Ishikawa (cell line): ENCODE data around the gene GAS2L3.
A peak's percentile ranks its signal among the peaks of the same experiment; 100 is the strongest.

Experiments used
- CEBPB ChIP-seq: IDR thresholded peaks from 2 replicates; pipeline ENCODE4 v1.6.1; 2012
- CREB1 ChIP-seq: IDR thresholded peaks from 2 replicates; pipeline ENCODE4 v1.6.1; 2012; ENCODE audit warnings: low read depth
- EGR1 ChIP-seq: IDR thresholded peaks from 2 replicates; pipeline ENCODE4 v1.6.1; 2012
- EP300 ChIP-seq: IDR thresholded peaks from 2 replicates; pipeline ENCODE4 v1.6.1; 2012; ENCODE audit warnings: borderline replicate concordance
- FOXM1 ChIP-seq: IDR thresholded peaks from 2 replicates; pipeline ENCODE4 v1.6.1; 2012; ENCODE audit warnings: low read depth, borderline replicate concordance
- MAX ChIP-seq: IDR thresholded peaks from 2 replicates; pipeline ENCODE4 v1.6.1; 2012
- NFIC ChIP-seq: IDR thresholded peaks from 2 replicates; pipeline ENCODE4 v1.6.1; 2012
- RAD21 ChIP-seq: IDR thresholded peaks from 2 replicates; pipeline ENCODE4 v1.6.1; 2012; ENCODE audit warnings: low read depth
- REST ChIP-seq: IDR thresholded peaks from 2 replicates; pipeline ENCODE4 v1.6.1; 2012; ENCODE audit warnings: low read depth, mild to moderate bottlenecking
- TAF1 ChIP-seq: IDR thresholded peaks from 2 replicates; pipeline ENCODE4 v1.6.1; 2012; ENCODE audit warnings: low read depth, mild to moderate bottlenecking
- TCF12 ChIP-seq: IDR thresholded peaks from 2 replicates; pipeline ENCODE4 v1.6.1; 2012; ENCODE audit warnings: low read depth
- TEAD4 ChIP-seq: IDR thresholded peaks from 2 replicates; pipeline ENCODE4 v1.6.1; 2012
- YY1 ChIP-seq: IDR thresholded peaks from 2 replicates; pipeline ENCODE4 v1.6.1; 2012; ENCODE audit warnings: low read depth
- ZBTB7A ChIP-seq: IDR thresholded peaks from 2 replicates; pipeline ENCODE4 v1.6.1; 2012; ENCODE audit warnings: low read depth
- TF ChIP-seq, protein P1 (sequence below): IDR thresholded peaks from 2 replicates; pipeline ENCODE4 v1.6.1; 2012

GAS2L3 gene

GRCh38 chr12:100566887-100567637 lies 6.4 kb upstream of the GAS2L3 start:
- no peak for TF ChIP-seq TCF12
- no peak for TF ChIP-seq ZBTB7A
- no peak for TF ChIP-seq EP300
- no peak for TF ChIP-seq NFIC
- no peak for TF ChIP-seq FOXM1
- no peak for TF ChIP-seq TEAD4
- no peak for TF ChIP-seq EGR1
- no peak for TF ChIP-seq TAF1
- no peak for TF ChIP-seq RAD21
- no peak for TF ChIP-seq REST
- TF ChIP-seq, protein P1, sequence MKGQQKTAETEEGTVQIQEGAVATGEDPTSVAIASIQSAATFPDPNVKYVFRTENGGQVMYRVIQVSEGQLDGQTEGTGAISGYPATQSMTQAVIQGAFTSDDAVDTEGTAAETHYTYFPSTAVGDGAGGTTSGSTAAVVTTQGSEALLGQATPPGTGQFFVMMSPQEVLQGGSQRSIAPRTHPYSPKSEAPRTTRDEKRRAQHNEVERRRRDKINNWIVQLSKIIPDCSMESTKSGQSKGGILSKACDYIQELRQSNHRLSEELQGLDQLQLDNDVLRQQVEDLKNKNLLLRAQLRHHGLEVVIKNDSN = no peak
- no peak for TF ChIP-seq MAX
- TF ChIP-seq CEBPB = no peak
- no peak for TF ChIP-seq CREB1
- TF ChIP-seq YY1 = no peak

- TF ChIP-seq EGR1 = no peak
- no peak for TF ChIP-seq YY1
- no peak for TF ChIP-seq NFIC
- TF ChIP-seq RAD21 = no peak
- TF ChIP-seq, protein P1 = no peak
- TF ChIP-seq MAX = no peak
- no peak for TF ChIP-seq ZBTB7A
- no peak for TF ChIP-seq CREB1
- no peak for TF ChIP-seq REST
- no peak for TF ChIP-seq CEBPB
- TF ChIP-seq TAF1 = no peak
- TF ChIP-seq TEAD4 = no peak
- no peak for TF ChIP-seq EP300
- TF ChIP-seq TCF12 = no peak
- TF ChIP-seq FOXM1 = no peak
These were observed 5.5 kb upstream of the GAS2L3 start for GRCh38 chr12:100567945-100568344.

DNA sequence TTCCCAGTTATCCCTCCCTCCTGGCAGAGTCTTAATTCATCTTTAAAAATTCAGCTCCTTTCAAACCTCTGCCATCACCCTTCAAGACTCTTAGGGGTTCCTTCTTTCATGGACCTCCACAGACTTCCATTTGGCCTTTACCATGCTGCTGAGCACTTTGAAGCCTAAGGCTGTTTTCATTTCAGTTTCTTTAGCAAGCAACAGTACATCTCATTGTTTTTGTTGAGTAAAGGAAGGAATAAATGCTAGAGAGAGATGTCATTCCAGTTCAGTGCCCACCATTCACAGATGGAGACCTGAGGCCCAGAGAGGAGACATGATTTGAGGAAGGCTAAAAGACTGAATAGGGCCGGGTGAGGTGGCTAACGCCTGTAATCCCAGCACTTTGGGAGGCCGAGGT lies 1.3 kb upstream of the GAS2L3 start:
- no peak for TF ChIP-seq MAX
- TF ChIP-seq, protein P1 = no peak
- no peak for TF ChIP-seq RAD21

- TF ChIP-seq, protein P1 = 0 out of 2 replicates have a peak, but pooled peaks have one; percentile 14
- TF ChIP-seq EGR1 = peak; percentile 49
- 0 out of 2 replicates have a peak, but pooled peaks have one; percentile 20 for TF ChIP-seq TEAD4
- TF ChIP-seq FOXM1 = no peak
- peak; percentile 78 for TF ChIP-seq ZBTB7A
- no peak for TF ChIP-seq MAX
These were observed 947 bp downstream of the GAS2L3 start for GRCh38 chr12:100574187-100575074.
